Right renal pelvis (tissue), 4 donors: Measurements from ENCODE around the gene ZNF446. TPM values are rescaled to one million over a fixed set of nuclear protein-coding genes. Genes with fewer than 3 reads are reported as not detected.
"Not testable (repeated sequence)": the region's sequence is repeated elsewhere in the genome, so short reads cannot be mapped to it uniquely, and the experiment has no call there.

Experiments
- DNase-seq, 4 donors: peaks; one replicate each; pipeline ENCODE4 v3.0.0-alpha.2; 2013; ENCODE audit warnings: low read depth in 4 of 4, low spot score in 3 of 4, missing footprints in 1 of 4
- polyA plus RNA-seq, 4 donors: library from polyadenylated mRNA; unstranded; fragments of 120-200 nt; gene quantifications; one replicate each; pipeline ENCODE4 v1.2.1, GENCODE V29; 2013; ENCODE audit not compliant: insufficient read length in 4 of 4

Gene ZNF446
- polyA plus RNA-seq, 4 donors: 14.4 to 19.0 (median 15.5) TPM

DNA sequence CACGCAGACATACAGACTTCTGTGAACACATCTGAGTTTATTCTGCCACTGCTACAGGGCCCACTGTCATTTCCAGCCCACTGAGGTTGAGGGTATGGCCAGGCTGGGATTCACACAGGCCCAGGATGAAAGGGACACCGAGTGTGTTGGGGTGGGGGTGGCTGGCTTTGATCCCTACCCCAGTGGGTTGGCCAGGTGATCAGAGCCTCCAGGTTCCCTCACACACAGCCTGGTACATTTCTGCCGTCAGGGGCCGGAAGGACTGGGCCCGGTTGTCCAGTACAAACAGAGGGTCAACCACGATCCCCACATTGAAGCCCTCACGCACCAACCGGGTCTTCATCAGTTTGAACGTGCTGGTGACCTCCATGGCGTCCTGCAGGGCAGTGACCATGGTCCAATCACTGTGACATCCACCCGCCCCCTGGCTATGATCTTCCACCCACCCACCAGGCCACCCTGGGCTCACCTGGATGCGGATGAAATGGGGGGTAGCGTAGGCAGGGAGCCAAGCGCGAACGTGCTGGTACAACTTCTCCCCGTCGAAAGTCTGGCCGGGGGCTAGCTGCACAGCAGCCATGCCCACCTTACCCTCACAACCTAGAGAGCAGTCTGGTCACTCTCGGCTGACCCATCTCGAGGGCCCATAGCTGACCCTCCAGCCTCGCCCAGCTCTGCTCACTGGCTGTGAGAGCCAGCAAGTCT lies 22.3 kb downstream of the ZNF446 start:
- DNase-seq: no peak

DNA sequence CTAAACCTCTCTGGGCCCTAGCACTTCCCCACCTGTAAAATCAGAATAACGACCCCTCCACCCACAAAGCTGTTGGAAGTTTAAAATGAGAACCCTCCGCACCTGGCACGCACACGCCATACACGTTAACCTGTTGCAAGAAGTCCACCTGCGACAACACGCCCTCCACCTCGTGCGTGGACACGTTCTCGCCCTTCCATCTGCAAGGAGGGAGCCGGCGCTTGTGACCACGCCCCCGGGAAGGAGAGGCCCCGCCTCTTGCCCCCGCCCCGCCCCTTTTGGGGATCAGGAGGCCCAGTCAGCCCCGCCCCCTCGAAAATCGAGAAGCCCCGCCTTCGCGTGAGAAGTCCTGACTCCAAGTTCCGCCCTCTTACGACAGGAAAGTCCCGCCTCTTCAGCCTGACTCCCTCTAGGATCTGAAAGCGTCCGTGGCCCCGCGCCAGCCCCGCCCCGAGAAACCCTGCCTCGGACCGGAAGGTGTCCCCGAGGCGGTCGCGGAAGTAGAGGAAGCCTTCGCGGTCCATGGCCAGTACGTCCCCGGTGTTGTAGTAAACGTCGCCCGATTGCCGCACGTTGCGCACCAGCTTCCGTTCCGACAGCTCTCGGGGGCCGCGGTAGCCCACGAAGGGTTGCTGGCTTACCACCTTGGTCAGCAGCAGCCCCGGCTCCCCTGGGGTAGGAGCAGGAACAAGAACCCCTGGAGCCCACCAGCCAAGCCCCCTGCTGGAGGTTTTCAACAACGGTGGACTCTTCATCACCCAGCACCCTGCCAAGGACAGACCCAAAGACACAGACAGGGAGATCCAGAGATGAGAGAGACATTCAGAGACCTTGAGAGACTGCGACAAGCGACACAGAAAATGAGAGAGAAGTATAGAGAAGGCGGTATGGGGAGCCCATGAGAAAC lies 23.1 kb downstream of the ZNF446 start:
- DNase-seq: peak; percentile 94 to 97 (median 95)

DNA sequence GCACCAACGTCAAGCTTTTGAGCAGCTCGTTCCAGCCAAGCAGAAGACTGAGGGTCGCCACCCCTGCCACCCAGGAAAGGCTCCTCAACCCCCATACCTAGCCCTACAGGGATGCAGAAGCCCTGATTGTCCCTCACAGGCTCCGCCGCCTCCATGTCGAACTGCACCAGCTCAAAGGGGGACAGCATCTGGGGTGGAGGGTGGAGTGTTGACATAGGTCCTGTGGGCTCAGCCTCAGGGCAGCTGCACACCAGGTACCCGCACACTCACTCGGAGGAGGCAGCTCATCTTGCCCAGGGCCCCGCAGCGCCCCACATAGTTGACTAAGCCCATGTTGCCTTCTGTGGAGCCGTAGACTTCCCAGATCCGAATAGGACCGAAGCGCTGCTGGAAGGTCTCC lies 24.1 kb downstream of the ZNF446 start:
- DNase-seq: no peak

DNA sequence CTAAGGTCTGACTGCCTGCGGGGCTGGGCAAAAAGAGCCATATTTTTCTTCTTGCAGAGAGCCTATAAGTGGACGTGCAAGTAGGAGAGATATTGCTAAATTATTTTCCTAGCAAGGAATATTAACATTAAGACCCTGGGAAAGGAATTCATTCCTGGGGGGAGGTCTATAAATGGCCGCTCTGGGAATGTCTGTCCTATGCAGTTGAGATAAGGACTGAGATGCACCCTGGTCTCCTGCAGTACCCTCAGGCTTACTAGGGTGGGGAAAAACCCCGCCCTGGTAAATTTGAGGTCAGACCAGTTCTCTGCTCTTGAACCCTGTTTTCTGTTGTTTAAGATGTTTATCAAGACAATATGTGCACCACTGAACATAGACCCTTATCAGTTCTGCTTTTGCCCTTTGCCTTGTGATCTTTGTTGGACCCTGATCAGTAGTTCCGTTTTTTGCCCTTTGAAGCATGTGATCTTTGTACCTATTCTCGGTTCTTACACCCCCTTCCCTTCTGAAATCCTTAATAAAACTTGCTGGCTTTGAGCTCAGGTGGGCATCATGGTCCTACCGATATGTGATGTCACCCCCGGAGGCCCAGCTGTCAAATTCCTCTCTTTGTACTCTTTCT lies 31.6 kb downstream of the ZNF446 start:
- DNase-seq: not testable (repeated sequence)

DNA sequence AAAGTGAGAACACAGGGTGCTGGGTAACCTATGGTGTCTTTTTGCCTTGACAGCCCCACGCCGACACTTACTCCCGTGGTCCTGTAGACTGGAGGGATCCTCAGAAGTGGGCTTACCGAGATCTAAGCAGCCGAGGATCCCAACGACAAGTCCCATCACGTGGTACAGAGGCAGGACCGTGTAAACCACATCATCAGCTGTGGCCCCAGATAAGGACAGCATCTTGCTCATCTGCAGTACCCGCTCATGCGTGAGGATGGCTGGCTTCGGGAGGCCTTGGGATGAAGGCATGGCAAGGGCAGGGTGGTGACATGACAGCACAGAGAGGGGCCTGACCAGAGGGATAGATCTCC lies 33.6 kb downstream of the ZNF446 start:
- DNase-seq: no peak

DNA sequence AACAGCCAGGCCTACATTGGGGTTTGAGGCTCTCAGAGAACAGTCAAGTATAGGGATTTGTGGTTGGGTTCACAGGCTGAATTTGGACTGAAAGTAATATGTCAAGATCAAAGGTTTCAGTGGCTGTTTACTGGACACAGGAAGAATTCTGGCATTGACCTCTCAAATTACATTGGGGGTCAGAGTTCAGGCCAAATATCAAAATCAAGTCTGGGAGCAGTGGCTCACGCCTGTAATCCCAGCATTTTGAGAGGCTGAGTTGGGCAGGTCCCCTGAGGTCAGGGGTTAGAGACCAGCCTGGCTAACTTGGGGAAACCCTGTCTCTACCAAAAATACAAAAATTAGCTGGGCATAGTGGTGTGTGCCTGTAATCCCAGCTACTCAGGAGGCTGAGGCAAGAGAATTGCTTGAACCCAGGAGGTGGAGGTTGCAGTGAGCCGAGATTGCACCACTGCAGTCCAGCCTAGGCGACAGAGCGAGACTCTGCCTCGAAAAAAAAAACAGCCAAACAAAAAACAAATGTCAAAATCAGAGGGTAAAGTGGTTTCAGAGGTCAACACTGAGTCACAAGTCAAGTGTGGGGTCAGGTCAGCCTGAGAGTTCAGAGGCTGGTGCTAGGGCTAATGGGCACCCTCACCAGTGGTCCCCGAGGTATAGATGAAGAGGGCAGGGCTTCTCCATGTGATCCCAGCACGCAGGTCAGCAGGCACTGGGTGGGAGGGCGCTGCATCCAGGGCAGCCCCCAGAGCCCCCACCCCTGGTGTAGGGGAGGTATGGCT lies 34.1 kb downstream of the ZNF446 start:
- DNase-seq: no peak

DNA sequence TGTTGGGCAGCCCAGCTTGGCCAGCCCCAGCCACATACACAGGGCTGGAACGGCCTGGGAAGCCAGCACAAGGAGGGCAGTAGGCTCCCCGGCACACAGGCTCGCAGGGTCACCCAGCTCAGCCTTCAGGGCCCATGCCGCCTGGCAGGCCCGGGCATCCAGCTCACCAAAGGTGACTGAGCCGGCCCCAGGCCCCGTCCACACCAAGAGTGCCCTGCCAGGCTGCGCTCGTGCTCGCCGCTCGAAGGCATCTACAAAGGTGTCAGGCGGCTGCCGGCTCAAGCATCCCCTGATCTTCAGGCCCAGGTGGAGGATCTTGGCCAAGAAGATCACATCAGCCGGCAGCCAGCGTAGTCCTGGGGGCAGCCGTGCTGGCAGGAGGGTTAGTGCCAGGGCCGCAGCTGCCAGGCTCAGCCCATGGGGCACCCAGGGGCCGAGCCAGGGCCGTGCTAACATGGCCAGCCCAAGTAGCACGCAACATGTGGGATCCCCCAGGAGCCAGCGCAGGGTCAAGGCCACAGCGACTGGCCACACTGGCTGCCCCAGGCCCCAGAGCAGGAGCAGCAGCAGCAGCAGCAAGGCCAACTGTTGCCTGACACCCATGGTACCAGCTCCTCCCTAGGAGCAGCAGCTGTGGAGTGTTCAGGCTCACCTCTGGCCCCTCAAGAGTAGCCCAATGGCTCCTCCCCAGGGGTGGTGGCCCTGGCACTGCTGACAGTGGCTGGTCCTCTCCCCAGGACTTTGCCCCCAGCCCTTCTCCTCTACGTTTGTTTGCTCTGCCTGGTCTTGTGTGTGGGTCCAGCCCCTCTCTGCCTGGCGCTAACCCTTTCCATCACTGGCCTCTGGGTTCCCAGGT lies 35.4 kb downstream of the ZNF446 start, which contains the start of gene SLC27A5:
SLC27A5 (minus strand) TSS at position 640 of the 856 bp plus-strand sequence; CDS start at position 603, 37 bp downstream.
- DNase-seq: no peak

DNA sequence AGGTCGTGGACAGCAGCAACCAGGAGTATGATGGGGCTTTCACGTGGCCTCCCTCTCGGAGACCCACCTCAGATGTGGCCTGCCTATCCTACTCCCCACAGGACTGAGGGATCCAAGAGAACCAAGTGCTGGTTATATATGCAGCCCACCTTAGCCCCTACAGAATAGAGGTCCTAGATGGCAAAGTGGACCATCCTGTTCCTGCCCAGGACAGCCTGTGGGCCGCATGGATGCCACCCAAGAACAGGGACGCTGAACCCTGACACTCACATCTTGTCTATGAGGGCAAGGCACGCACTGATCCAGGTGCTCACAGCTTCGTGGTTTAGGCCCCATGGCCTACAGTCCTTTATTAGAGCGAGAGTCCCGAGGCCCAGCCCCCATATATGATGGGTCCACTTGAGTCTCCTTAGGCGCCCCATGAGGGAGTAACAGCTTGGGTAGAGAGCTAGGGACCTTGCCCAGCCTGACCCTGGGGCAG lies 37.1 kb downstream of the ZNF446 start:
- no peak for DNase-seq

DNA sequence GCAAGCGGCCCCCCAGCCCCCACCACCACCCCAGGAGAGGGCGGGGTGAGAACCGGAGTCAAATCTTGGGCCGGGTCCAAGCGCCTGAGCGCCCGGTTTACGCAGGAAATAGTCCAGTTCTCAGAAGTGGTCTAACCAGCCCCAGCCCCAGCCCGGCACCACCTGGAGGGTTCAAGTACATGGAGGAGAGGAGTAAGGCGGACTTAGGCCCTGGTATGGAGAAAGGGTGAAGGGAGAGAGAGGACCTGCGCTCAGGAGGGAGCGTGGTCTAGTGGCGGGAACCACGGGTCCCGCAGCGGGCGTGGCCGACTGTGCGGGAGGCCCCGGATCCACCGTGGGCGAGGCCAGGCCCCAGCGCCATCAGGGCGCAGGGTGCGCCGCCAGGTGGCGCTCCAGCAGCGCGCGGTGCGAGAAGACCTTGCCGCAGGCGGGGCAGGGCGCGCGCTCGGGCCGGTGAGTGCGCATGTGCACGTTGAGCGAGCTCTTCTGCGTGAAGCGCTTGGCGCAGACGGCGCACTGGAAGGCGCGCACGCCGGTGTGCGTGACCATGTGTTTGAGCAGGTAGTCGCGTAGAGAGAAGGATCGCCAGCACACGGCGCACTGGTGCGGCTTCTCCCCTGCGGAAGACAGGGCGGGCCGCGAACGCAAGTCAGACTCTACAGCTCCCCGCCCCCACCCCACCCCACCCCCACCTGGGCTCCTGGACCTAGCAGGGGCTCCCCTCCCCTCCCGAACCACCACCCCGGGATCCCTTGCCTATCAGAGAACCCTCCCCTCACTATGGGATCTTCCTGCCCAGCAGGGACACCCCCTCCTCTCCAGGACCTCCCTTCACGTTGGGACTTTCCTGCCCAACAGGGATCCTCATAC lies 37.8 kb downstream of the ZNF446 start:
- peak; percentile 63 to 86 (median 79) for DNase-seq

DNA sequence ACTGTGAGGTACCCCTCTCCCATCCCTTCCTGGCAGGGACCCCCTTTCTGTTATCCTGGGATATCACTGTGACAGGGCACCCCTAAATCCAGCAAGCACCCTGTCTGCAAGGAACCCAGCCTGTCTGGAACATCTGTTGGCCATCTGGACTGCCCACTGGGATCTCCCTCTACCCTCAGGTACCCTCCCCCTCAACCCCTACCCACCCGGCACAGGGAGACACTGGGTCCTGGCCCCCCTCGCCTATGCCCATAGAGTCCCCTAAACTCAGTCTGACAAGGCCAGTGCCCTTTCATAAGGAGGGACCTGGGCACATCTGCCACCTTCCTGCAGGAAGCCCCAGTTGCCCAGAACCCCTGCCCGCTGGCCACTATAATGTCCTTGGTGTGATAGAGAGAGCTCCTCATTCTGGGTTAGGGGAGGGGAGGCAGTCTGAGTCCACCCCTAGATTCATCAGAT lies 38.4 kb downstream of the ZNF446 start:
- DNase-seq: no peak

DNA sequence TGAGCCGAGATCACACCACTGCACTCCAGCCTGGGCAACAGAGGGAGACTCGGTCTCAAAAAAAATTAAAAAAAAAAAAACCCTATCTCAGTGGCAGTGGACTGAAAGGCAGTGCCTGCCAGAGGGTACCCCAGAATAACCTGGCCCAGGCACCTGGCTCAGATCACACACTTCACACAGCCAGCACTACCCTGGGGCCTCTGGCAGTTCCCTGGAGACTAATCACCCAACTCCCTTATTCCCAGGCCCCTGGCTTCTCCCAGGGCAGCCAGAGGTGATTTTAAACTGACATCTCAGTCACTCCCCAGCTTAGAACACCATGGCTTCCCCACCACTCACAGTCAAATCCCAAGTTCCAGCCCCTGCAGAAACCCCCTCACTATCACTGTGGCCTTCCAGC lies 39.1 kb downstream of the ZNF446 start:
- no peak for DNase-seq

DNA sequence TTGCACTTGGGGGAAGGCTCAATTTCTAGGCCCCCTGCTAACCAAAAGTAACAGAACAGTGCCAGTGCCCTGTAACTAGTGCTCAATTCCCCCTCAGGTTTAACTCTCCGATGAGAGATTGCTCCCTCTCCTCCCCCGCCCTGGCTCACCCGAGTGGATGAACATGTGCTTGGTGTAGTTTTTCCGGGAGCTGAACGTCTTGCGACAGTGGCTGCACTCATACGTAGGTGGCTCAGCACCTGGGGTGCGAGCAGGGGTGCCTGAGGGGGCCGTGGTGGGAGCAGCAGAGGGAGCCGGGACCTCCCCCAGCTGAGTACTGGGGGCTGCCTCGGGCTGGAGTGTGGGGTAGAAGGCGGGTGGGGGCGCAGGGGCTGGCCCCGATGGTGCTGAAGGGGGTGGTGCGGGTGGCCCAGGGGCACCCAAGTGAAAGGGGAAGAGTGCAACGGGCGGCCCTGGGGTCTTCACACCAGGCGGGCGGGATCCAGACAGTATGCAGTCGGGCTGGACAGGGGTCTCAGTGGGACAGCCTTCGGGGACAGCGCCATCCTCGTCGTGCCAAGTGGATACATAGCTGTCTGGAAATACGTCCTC lies 40.2 kb downstream of the ZNF446 start:
- DNase-seq: no peak

DNA sequence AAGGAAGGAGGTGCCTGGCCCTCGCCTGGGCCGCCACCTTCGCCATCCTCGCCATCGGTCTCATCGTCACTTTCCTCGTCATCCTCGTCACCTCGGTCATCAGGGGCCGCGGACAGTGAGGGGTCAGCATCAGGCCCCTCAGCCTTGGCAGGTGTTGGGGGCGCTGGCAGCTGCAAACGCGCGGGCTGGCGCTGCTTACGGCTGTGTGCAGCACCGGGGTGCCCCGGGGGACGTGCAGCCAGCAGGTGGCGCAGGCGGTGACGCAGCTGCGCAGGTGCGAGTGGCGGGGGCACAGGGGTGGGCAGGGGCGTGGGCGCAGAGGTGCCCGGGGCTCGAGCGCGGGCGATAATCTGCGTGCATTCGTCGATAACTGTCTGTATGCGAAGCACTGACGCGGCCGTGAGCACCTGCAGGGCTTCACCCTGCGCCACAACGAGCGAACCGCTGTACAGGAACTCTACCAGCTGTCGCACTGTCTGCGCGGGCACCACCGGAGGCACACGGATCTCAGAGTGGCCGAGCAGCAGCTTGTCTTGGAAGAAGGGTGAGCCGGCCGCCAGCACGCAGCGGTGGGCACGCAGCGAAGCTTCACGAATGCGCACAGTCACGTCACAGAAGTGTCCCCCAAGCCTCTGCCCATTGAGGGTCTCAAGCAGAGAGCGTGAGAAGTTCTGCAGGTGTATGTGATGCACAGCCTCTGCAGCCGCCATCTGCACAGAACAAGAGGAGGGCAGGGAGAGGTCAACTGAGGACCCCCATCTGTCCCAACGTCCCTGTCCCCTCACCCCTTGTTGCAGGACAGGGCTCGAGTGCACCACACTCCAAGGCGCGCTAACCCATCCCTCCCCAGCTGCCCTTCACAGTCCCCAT lies 41.0 kb downstream of the ZNF446 start:
- no peak for DNase-seq

DNA sequence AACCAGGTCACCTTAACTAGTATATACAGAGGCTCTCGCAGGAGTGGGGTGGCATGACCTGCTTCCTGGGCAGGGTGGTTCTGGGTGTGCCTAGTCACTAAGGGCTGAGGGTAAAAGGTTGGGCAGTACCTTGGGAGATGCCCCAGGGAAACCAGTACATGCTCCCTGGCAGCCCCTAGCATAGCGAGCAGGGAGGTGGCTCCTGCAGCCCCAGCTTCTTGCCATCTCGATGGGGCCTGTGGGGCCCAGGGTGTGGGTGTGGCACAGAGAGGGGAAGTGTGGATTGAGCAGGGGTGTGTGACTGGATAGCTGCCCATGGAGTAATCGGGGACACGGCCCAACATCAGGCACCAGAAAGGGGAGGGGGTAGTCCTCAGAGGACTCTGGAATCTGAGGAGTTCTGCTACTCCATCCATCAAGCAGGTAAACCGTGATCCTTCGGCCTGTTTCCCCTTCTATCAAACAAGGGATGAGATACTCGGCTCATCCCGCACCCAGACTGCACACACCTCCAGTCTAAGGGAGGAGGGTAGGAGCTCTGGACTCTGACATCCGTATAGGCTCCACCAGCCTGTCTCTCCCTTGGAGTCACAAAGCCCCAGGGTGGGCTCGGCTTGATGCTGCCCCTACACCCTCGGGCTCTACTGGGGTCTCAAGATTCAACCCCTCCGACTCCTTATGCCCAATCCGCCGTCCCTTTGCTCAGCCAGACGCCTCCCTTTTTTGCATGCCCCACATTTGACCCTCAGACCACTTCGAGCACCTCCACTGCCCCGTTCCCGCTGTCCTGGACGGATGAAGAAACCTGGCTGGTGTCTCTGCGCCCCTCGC lies 42.3 kb downstream of the ZNF446 start:
- no peak for DNase-seq

DNA sequence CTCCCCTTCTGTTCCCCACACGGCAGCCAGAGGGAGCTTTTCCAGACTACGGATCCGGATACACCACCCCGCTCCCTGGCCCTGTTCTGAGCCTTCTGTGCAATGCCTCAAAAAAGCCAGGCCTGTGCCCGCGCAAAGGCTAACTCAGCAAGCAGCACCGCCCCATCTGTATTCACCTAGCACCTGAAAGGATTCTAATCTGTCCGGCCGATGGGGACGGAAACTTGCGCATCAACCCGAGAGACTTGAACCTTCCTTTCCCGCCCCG lies 42.9 kb downstream of the ZNF446 start:
- DNase-seq: peak in 3 of 4 donors; percentile 52 to 61 (median 58)
